AG10803 (cell line): ENCODE measurements around the gene ZC3H12A.

Source experiments
- DNase-seq: peaks from one replicate; pipeline ENCODE4 v3.0.0; 2010; ENCODE audit warnings: low read depth
- H3K4me3 ChIP-seq: 2 replicates; pipeline ENCODE4 v1.5.1; 2011; ENCODE audit warnings: mild to moderate bottlenecking, low read length, control low read depth
- TF ChIP-seq, protein P1 (sequence below): conservative IDR thresholded peaks from 2 replicates; pipeline ENCODE4 v1.5.1; 2011; ENCODE audit warnings: mild to moderate bottlenecking, low read length, control low read depth, inconsistent platforms

Gene ZC3H12A

DNA sequence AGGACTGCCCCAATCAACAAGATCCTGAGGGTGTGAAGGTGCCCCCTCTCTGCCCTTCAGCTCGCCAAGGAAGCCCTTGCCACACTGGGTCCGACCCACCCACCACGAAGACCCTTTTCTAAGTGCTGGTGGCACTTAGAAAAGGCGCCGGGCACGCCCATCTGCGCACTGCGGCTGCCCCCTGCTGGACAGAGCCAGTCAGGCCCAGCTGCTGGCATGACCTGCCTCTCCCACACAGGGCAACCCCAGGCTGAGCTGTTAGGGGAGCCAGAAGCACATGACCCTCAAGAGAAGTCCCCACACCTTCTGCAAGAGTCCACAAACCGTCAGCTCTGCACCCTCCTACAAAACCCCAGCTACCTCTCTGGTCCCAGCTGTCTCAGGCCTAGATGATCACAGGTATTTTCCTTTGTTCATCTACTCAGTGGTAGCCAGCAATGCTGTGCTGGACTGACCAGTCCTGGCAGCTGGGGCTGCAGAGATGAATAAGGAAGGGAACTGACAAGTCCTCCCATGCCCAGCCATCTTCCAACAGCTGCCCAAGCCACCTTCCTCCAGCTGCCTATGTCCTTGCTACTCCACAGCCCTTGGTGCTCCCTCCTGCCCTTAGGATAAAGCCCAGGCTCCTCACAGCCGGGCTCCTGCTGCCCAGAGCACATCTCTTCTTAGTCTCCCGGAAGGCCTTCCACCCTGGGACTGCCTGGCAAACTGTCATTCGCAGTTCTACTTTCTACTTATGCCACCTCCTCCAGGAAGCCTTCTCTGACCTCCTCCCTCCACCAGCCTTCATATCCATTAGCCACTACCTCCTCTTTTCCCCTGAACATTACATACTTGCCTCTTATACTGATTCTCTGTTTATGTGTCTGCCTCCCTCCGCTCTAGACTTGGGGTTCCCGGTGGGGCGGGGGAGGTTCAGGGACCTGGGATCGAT lies 39.8 kb upstream of the ZC3H12A start:
- H3K4me3 ChIP-seq, result no peak overlapping the region
- TF ChIP-seq, protein P1, sequence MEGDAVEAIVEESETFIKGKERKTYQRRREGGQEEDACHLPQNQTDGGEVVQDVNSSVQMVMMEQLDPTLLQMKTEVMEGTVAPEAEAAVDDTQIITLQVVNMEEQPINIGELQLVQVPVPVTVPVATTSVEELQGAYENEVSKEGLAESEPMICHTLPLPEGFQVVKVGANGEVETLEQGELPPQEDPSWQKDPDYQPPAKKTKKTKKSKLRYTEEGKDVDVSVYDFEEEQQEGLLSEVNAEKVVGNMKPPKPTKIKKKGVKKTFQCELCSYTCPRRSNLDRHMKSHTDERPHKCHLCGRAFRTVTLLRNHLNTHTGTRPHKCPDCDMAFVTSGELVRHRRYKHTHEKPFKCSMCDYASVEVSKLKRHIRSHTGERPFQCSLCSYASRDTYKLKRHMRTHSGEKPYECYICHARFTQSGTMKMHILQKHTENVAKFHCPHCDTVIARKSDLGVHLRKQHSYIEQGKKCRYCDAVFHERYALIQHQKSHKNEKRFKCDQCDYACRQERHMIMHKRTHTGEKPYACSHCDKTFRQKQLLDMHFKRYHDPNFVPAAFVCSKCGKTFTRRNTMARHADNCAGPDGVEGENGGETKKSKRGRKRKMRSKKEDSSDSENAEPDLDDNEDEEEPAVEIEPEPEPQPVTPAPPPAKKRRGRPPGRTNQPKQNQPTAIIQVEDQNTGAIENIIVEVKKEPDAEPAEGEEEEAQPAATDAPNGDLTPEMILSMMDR, result peak; percentile 79
- peak; percentile 33 for DNase-seq

DNA sequence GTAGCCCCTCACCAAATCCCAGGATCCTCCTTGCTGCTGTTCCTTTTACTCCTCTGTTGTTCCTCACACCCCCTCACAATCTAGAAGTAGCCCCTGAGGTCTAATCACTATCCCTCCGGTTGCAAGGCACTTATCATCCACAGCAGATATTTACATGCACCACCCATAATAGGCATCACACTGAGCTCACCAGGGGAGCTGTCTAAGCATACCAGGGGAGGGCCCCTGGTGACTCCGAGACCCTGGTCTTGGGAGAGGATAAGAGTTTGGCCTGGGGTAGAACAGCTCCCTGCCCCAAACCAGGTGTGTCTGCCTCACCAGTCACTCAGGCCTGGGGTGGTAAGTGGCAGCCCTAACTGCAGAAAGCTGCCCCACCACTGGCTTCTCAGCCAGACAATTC lies 37.3 kb upstream of the ZC3H12A start:
- no peak for DNase-seq

DNA sequence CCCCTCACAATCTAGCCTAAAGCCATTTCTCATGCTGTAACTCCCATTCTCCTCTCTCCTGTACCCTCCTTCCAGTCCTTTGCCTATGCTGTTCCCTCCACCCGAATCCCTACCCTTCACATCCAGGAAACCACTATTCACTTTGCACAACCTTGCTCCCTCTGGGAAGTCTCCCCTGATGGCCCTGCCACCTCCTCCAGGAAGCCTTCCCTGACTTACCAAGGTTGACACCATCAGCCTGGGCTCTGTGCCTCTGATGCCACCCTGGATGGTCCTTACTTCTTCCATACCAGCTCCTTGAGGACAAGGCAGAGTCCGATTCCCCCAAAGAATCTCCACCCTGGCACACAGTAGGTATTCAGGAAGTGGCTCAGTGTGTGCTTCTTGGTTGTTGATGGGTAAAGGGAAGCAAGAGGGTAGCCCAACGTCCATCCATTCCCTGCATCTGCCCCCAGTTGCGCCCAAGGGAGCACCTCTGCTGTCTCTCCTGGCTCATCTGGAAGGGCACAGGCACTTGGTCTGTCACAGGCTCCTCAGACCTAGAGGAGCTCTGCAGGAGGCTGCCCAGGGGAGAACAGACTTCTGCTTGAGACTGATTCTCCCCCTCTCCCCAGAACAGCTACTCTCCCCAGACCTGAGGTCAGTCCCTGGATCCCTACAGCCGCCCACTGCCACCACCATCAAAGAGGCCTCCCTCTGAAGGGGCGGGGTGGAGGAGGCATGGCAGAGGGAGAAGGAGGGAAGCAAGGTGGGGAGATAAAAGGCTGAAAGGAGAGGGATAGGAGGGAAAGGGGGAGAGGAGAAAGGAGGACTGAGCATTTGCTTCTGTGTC lies 36.1 kb upstream of the ZC3H12A start:
- H3K4me3 ChIP-seq, result no peak overlapping the region
- TF ChIP-seq, protein P1, result no peak
- DNase-seq, result no peak

More for the DNA sequence above, 37.3 kb upstream of the ZC3H12A start:
- TF ChIP-seq, protein P1, result no peak
- H3K4me3 ChIP-seq, result no peak overlapping the region

DNA sequence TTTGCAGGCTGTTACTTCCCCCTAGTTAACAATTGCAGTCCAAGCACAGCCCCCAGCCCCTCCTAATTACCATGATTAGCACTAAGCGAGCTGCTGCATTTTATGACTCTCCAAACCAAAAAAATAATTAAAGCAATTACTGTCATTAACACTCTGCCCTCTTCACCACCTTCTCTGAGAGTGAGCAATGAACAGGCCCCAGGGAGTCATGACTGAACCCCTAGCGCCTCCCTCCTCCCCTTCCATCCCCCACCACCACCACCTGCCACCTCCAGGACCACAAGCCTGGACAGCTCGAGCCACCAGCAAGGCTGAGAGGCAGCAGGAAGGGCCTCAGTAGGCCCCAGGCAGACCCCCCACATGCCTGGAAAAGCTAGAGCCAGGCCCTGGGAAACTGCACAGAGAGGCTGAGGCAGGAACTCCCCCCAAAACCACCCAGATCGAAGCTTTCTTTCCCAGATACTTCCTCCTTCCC lies 35.5 kb upstream of the ZC3H12A start:
- TF ChIP-seq, protein P1, result no peak
- DNase-seq, result no peak
- no peak overlapping the region for H3K4me3 ChIP-seq

DNA sequence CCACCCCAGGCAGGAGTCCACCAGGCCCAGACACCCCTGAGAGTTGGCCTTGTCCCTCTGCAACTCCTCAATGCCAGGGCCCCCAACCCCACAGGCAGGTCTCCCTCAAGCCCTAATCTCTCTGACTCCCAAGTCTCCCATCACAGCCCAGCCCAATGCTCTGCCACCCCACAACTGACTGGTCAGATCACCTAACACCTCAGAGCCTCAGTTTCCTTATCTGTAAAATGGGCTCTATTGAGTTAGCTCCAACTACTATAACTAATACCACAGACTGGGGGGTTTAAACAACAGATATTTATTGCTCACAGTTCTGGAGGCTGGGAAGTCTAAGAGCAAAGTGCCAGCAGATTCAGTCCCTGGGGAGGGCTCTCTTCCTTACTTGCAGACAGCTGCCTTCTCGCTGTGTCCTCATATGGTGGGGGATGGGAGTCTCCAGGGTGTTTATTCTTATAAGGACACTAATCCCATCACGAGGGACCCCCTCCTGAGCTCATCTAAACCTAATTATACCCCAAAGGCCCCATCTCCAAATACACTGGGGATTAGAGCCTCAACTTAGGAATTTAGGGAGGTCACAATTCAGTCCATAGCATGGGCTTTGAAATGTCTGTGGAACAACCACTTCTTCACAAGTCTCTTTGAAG lies 34.9 kb upstream of the ZC3H12A start:
- H3K4me3 ChIP-seq, result no peak overlapping the region
- DNase-seq, result no peak
- TF ChIP-seq, protein P1, result no peak

DNA sequence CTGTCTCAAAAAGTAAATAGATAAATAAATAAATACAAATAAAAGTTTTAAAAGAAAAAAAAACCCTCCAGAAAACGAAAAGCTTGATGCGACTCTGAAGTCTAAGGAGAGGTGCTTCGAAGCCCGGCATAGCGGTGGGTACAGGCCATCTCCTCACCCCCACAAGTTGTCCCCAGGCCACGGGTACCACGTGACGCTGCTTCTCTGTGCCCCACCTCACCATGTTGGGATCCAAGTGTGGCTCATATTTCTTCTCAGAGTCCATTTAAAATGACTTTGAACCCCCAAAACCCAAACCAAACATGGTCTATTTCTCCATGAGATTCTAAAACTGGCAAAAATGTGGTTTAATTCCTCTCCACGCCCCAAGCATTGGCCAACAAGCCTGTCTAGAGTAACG lies 32.9 kb upstream of the ZC3H12A start:
- DNase-seq, result no peak
- no peak overlapping the region for H3K4me3 ChIP-seq
- TF ChIP-seq, protein P1, result no peak
